Measurements from ENCODE around the gene MRPL20. TPM values are rescaled to one million over a fixed set of nuclear protein-coding genes. Genes with fewer than 3 reads are reported as not detected.
A peak's percentile ranks its signal among the peaks of the same experiment; 100 is the strongest.
"Not testable (repeated sequence)": the region's sequence is repeated elsewhere in the genome, so short reads cannot be mapped to it uniquely, and the experiment has no call there.

The MRPL20 gene
- total RNA-seq, 1 donor from 2014 or later: 102 TPM

DNA sequence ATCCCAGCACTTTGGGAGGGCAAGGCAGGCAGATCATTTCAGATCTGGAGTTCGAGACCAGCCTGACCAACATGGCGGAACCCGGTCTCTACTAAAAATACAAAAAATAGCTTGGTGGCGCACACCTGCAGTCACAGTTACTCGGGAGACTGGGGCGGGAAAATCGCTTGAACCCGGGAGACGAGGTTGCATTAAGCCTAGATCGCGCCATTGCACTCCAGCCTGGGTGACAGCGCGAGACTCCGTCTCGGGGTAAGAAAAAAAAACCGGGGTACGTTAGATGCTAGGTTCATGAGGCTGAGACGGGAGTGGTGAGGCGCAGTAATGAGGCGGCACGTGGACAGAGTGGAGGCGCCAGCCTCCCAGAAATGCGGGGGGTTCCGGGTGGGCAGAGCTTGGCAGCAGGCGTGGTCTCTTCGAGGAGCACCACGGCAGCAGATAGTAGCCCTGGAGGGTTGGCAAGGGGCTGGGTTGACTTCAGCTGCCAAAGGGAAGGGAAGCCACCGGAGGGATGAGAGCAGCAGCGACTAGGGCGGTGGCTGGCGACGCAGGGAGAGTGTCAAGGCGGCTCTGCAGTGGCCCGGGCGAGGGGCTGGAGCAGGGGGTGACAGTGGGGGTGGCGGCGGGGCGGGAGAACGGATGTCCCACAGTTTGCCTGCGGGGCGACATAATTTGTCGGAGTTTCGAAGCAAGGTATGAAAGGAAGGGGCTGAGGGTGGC lies 832 bp downstream of the MRPL20 start:
- no peak for DNase-seq

DNA sequence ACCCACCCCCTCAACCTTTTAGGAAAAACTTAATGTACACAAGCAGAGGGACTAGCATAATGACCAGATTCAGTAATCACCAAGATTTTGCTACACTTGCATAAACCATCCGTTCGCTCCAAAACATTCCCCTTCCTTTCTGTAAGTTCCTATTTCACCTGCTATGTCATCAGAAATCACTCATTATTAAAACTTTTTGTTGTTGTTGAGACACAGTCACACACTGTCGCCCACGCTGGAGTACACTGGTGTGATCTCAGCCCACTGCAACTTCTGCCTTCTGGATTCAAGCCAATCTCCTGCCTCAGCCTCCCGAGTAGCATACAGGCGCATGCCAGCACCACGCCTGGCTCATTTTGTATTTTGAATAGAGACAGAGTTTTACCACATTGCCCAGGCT lies 3.4 kb downstream of the MRPL20 start:
- DNase-seq: no peak

DNA sequence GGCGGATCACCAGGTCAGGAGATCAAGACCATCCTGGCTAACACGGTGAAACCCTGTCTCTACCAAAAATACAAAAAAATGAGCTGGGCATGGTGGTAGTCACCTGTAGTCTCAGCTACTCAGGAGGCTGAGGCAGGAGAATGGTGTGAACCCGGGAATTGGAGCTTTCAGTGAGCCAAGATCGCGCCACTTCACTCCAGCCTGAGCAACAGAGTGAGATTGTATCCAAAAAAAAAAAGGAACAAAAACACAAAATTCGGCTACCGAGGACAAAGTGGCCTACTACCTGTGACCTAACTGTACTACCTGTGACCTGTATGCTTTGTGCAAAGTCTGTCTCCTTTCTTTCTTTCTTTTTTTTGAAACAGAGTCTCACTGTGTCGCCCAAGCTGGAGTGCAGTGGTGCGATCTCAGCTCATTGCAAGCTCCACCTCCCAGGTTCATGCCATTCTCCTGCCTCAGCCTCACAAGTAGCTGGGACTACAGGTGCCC lies 4.1 kb downstream of the MRPL20 start:
- DNase-seq: not testable (repeated sequence)

GRCh38 chr1:1402072-1402900 lies 4.8 kb downstream of the MRPL20 start:
- peak; percentile 84 for DNase-seq

DNA sequence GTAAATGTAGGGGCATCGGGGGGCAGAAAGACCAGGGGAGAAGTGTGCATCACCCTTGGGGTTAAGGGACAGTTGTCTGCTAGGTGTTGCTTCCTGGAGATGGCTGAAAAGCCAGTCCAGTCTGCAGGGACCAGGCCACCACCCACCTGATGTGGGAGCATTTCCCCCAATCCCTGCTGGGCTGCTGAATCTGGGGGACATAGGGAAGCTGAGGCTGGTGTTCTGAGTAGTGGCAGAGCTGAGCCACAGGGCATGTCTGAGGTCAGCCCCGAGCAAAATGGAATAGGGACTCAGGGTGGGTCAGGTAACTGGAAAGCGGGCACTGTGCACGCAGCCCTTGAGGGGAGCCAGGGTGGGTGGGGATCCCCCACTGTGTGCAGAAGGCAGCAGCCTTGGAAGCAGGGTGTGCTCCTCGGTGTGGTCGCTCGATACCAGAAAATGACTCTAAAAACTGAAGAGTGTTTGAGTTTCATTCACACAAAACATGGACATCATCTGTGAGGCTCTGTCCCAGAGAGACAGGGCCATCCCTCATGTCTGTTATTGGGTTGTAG lies 5.6 kb downstream of the MRPL20 start:
- no peak for DNase-seq

GRCh38 chr1:1400576-1401456 lies 6.3 kb downstream of the MRPL20 start:
- DNase-seq: no peak

GRCh38 chr1:1399872-1400575 lies 7.1 kb downstream of the MRPL20 start:
- peak; percentile 43 for DNase-seq

DNA sequence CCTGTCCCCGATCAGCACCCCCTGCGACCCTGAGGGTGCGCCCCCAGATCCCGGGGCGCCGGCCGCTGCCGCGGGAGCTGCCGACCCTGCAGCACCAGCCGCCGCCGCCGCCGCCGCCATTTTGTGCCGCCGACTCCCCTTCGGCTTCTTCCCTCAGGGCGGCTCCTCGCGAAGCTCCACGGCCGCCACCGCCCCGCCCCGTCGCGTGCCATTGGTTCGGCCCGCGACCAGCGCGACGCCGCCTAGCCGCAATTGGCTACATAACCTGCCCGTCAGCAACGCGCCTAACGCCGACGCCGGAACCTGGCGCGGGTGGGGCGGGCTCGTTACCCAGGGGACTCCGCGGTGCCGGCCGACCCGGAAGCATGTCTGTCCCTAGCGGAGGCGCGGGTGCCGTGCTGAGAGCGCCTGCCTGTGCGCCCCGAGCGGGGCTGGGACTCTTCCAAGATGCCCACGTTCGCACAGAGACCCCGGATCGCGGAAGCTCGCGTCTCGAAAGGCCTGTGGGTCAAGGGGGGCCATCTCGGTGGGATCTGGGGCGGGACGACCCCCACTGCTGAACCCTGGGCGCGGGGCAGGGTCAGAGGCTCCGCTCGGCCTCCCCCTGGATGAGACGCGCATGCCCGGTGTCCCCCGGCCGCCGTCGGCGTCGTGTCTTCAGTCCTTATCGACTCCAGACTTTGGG lies 7.8 kb downstream of the MRPL20 start, which contains the start of gene CCNL2:
Gene CCNL2 (minus strand): TSS at position 149 of the 685 bp plus-strand sequence. CDS start 29 bp downstream, at position 120.
- DNase-seq: peak; percentile 99

- no peak for DNase-seq
These were observed 8.4 kb downstream of the MRPL20 start for GRCh38 chr1:1398677-1399186.

DNA sequence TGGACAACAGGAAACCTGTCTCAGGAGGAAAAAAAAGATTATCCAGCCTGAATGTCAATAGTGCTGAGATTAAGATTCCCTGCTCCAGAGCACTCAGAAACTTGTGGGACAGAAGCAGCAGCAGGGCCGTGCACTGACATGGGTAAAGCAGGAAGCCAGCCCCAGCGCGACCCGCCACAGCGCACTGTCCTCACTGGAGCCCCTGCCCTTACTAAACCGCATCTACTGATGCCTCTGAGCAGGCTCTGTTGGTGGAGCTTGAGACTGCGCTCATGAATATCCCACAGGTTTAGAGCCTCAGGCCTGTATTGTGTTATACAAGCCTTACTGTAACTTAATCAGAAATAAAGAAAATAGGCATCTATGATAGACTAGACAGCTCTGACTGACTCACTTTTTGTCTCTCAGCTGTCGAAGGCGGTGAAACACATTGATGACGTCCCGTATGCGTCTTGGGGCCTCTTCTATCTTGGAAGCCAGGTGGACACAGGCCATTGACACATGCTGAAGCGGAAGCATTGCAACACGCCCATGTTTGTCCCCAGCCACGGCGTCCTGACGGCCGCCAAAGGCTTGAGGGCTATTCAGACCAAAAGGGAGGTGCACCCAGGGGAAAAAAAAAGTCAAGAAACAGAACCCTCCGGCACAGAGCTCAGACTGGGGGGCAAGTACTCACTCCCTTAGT lies 9.1 kb downstream of the MRPL20 start:
- peak; percentile 55 for DNase-seq

DNA sequence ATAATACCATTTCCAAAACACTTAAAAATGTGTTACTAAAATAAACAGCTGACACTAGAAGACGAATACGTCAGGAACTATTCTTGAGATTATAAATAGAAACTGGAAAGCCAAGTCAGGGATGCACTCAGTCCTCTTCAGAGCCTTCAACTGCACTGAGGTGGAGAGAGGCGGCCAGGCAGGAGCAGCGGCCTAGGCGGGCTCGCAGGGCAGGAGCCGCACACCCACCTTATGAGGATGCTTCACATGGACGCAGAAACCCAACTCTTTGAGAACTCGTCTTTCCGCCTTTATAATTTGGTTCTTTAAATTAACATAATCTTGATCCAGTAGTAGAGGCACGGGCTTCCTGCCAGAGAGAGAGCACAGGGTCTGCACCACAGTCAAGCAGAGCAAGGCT lies 11.9 kb downstream of the MRPL20 start:
- no peak for DNase-seq

DNA sequence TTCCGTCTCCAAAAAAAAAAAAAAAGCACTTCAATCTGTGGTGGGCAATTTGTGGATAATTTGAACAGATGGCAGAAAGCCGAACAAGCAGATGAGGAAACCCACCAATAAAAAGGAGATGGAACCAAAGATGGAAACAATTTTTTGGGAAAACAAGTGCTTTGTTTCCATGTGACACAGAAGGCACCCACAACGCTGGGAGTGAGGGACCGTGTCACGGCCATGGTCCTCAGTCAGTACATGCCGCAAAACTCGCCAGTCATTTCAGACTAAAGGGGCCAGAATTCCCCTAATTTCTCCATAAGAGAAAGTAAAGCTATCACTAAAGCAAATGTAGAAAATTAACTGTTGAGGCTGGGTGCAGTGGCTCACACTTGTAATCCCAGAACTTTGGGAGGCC lies 13.0 kb downstream of the MRPL20 start:
- DNase-seq: no peak

- DNase-seq: no peak
These were observed 13.7 kb downstream of the MRPL20 start for GRCh38 chr1:1393428-1393827.

DNA sequence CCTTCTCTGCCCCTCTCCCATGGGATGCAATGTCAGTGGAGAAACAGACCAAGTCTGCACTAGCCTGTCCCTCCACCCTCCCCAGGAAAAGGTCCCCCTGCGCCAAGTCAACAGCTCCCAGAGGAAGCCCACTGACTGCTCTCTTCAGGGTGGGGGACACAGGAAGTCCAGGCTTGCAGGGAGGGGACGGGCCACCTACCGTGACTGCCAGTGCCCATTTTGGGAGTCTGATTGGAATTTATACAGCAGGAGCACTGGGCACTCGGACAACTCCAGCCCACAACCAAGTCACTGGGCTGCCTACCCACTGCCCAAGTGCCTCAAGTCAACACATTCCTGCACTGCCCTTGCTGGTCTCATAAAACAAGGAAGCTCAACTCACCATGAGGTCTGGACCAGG lies 14.1 kb downstream of the MRPL20 start:
- no peak for DNase-seq

- DNase-seq: no peak
These were observed 15.9 kb downstream of the MRPL20 start for GRCh38 chr1:1391225-1391624.

- no peak for DNase-seq
These were observed 16.4 kb downstream of the MRPL20 start for GRCh38 chr1:1390675-1391074.

GRCh38 chr1:1388078-1388472 lies 19.0 kb downstream of the MRPL20 start:
- no peak for DNase-seq

- DNase-seq: no peak
These were observed 19.7 kb downstream of the MRPL20 start for GRCh38 chr1:1387098-1388077.

DNA sequence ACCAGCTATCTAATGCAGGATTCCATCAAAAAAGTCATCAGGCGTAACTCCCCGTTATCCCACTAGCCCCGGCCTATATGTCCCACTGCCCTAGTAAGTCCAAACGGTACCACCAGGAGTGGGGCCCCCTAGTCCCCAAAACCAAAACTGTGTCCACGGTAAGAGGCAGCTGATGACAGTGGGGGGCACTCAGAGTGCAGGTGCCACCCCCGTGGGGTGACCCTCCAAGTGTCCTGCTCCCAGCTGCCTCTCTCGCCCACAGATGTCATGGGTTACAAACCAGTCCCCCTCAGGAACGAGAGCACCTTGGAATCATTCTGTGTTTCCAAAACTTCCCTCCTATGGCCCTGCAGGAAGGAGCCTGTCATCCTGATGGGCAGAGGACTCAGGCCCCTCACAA lies 21.2 kb downstream of the MRPL20 start:
- DNase-seq: no peak
